Measurements from ENCODE around the gene VPS37B.

The VPS37B gene

GRCh38 chr12:122847921-122848421 lies 48.0 kb downstream of the VPS37B start:
- H3K27me3 ChIP-seq = no peaks in the 10 kb centered on the region
- no peak for TF ChIP-seq CTCF (IDR thresholded peaks at IDR 0.05; ENCODE audit: low read depth, low read length)
- no peaks in the 10 kb centered on the region for H3K9me3 ChIP-seq
- H3K4me3 ChIP-seq (ENCODE audit: low read depth, low read length) = no peak overlapping the region
- no peaks in the 10 kb centered on the region for H3K36me3 ChIP-seq
- no peak for DNase-seq
- peaks cover 4% of the 10 kb centered on the region; the same call in 1 of the 2 replicates for H3K4me1 ChIP-seq

GRCh38 chr12:122847516-122847836 lies 48.4 kb downstream of the VPS37B start:
- Histone ChIP-seq H3K4me1 (no peaks in the 10 kb centered on the region; the same call in 1 of the 2 replicates), H3K27me3 (no peaks in the 10 kb centered on the region), H3K9me3 (no peaks in the 10 kb centered on the region), H3K36me3 (no peaks in the 10 kb centered on the region), H3K4me3 (ENCODE audit: low read depth, low read length) (no peak overlapping the region)
- no peak for DNase-seq
- TF ChIP-seq CTCF (IDR thresholded peaks at IDR 0.05; ENCODE audit: low read depth, low read length) = no peak

DNA sequence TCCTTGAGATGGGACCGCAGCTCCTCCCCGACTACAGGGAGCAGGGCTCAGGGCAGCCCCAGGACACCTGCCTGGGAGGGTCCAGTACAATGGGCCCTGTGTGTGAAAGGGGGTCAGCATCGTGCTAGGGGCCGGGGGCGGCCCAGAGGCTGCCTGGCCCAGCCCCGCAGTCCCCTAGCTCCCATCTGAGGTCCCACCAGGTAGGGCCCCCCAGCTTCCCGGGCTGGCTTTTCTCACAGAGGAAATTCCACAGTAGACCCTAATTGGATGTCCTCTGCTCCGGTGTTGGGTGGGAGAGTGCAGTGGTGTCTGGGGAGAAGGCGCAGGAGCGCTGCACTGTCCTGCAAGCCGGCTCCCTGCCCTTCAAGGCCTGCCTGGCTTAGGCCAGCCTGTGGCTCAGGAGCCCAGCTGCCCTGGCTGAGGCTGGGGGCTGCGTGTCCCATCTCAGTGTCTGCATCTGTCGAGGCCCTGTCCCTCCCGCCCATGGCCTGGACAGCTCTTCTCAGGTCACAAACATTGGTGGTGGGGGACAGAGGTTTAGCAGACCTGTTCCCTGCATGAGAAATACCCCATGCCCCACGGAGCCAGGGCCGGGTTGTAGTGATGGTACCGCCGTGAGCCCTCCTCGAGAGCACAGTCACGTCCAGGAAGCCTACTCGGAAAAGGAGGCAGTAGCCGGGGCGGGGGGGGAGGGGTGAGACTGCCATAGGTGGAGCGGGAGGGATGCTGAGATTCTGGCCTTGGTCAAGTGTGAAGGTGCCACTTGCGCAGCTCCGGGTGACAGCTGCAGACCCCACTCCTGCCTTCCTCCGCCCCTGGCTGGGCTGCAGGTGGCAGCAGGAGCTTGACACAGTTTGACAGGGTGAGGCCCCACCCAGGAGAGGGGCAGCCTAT lies 49.1 kb downstream of the VPS37B start:
- no peak for TF ChIP-seq CTCF (IDR thresholded peaks at IDR 0.05; ENCODE audit: low read depth, low read length)
- Histone ChIP-seq H3K9me3 (no peaks in the 10 kb centered on the region), H3K4me3 (ENCODE audit: low read depth, low read length) (no peak overlapping the region), H3K36me3 (no peaks in the 10 kb centered on the region), H3K27me3 (no peaks in the 10 kb centered on the region), H3K4me1 (no peaks in the 10 kb centered on the region)
- no peak for DNase-seq

GRCh38 chr12:122845865-122846621 lies 49.9 kb downstream of the VPS37B start:
- Histone ChIP-seq H3K4me3 (ENCODE audit: low read depth, low read length) (no peak overlapping the region), H3K36me3 (no peaks in the 10 kb centered on the region), H3K4me1 (no peaks in the 10 kb centered on the region), H3K27me3 (no peaks in the 10 kb centered on the region), H3K9me3 (no peaks in the 10 kb centered on the region)
- DNase-seq = no peak
- no peak for TF ChIP-seq CTCF (IDR thresholded peaks at IDR 0.05; ENCODE audit: low read depth, low read length)

DNA sequence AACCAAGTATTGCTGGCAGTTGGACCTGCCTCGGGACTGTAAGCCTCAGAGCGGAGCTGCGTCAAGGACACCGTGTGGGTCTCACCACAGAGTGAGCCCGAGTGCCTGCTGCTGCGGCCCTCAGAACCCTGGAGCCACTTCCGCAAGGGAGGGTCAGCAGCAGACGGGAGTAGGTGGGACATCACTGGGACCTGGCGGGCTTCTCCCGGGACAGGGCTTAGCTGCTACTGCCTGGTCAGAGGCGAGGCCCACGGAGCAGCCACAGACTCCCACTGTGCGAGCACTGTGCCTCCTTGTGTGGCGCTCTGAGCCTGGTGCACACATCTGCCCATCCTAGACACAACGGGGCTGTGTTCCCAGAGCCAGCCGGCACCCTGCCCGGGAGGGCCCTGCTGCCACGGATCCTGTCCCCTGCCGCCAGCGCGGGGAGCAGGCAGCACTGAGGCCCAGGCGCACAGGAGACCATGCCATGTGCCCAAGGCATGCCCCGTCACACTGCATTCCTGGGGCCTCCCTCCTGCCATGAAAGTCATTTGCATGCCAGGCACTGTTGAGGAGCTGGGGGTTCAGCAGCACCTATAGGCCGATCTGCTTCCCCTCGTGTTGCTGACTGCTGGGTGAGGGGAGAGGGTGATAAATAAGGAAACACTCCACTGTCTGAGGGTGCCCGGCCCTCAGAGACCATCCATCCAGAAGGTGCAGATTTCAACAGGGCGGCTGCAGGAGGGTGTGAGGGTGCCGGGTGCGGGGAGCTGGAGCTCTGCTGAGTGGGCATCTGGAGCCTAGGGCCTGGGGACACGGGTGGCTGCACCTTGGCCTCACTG lies 50.7 kb downstream of the VPS37B start:
- Histone ChIP-seq H3K9me3 (no peaks in the 10 kb centered on the region), H3K36me3 (no peaks in the 10 kb centered on the region), H3K4me1 (no peaks in the 10 kb centered on the region), H3K4me3 (ENCODE audit: low read depth, low read length) (no peak overlapping the region), H3K27me3 (no peaks in the 10 kb centered on the region)
- no peak for DNase-seq
- no peak for TF ChIP-seq CTCF (IDR thresholded peaks at IDR 0.05; ENCODE audit: low read depth, low read length)

Data from BE2C (cell line).